PC-3 (cell line): Measurements from ENCODE around the gene NPB. TPM values are rescaled to one million over a fixed set of nuclear protein-coding genes. Genes with fewer than 3 reads are reported as not detected.
A peak's percentile ranks its signal among the peaks of the same experiment; 100 is the strongest.

Experiments
- ATAC-seq: fragments of 200-7000 bp; cut with Tn5 transposase; 2 replicates; pipeline ENCODE4 v1.9.1; 2020; ENCODE audit warnings: mild to moderate bottlenecking, moderate library complexity
- BruUV-seq: library from RNA; stranded (reverse); fragments of 400-500 nt; replicated peaks from 2 replicates; lab custom pipeline; 2021; lab: Mats Ljungman, UMichigan
- CTCF ChIA-PET: fragments of 300-600 bp; sonication (Branson Sonifier 250); formaldehyde crosslinking; loops from one replicate; lab custom pipeline; 2022; ENCODE audit warnings: antibody characterized with exemption; lab: Charles Lee
- POLR2A ChIA-PET: fragments of 300-600 bp; sonication (Branson Sonifier 250); formaldehyde crosslinking; loops from one replicate; lab custom pipeline; 2022; ENCODE audit warnings: antibody characterized with exemption; ENCODE audit not compliant: unreplicated experiment; lab: Charles Lee
- DNase-seq: peaks from one replicate; pipeline ENCODE4 v3.0.0-alpha.2; 2015
- H2AFZ ChIP-seq: fragments of 300-600 bp; sonication (generic); 2 replicates; pipeline ENCODE4 v1.6.0; 2016; ENCODE audit warnings: antibody characterized with exemption, low read length
- H3F3A ChIP-seq: fragments of 300-600 bp; sonication (generic); one replicate; pipeline ENCODE4 v1.6.0; 2017; ENCODE audit warnings: antibody characterized with exemption, low read length, control low read depth, mild to moderate bottlenecking; ENCODE audit not compliant: unreplicated experiment
- H3K27ac ChIP-seq: fragments of 300-600 bp; sonication (generic); 2 replicates; pipeline ENCODE4 v1.5.1; 2016; ENCODE audit warnings: mild to moderate bottlenecking, low read length
- H3K27me3 ChIP-seq: fragments of 300-600 bp; sonication (generic); 2 replicates; pipeline ENCODE4 v1.6.1; 2016; ENCODE audit warnings: low read length, mixed read lengths
- H3K36me3 ChIP-seq: fragments of 300-600 bp; sonication (generic); 2 replicates; pipeline ENCODE4 v1.6.1; 2016; ENCODE audit warnings: low read depth, mixed run types, low read length, mixed read lengths
- H3K4me1 ChIP-seq: fragments of 300-600 bp; sonication (generic); 2 replicates; pipeline ENCODE4 v1.5.1; 2016; ENCODE audit warnings: low read length; ENCODE audit not compliant: insufficient read depth
- H3K4me2 ChIP-seq: fragments of 300-600 bp; sonication (generic); 2 replicates; pipeline ENCODE4 v1.6.0; 2016; ENCODE audit warnings: low read length
- H3K4me3 ChIP-seq: fragments of 300-600 bp; sonication (generic); 2 replicates; pipeline ENCODE4 v1.5.1; 2016; ENCODE audit warnings: mild to moderate bottlenecking, low read length, mixed read lengths
- H3K79me2 ChIP-seq: fragments of 300-600 bp; sonication (generic); 2 replicates; pipeline ENCODE4 v1.6.1; 2017; ENCODE audit warnings: low read length, mixed read lengths
- H3K9ac ChIP-seq: fragments of 300-600 bp; sonication (generic); 2 replicates; pipeline ENCODE4 v1.6.0; 2016; ENCODE audit warnings: mild to moderate bottlenecking, low read length
- H3K9me2 ChIP-seq: fragments of 300-600 bp; sonication (generic); replicated peaks from 2 replicates; pipeline ENCODE4 v1.6.1; 2016; ENCODE audit warnings: mixed run types, low read length, mixed read lengths
- H3K9me3 ChIP-seq: fragments of 300-600 bp; sonication (generic); 2 replicates; pipeline ENCODE4 v1.6.1; 2016; ENCODE audit warnings: low read length, mixed read lengths
- H4K20me1 ChIP-seq: fragments of 300-600 bp; sonication (generic); 2 replicates; pipeline ENCODE4 v1.6.1; 2016; ENCODE audit warnings: low read length, mixed read lengths
- CTCF ChIP-seq: fragments of 300-600 bp; sonication (generic); conservative IDR thresholded peaks from 2 replicates; pipeline ENCODE4 v1.5.1; 2017; ENCODE audit warnings: antibody characterized with exemption, low read depth, mild to moderate bottlenecking, low read length
- EZH2 ChIP-seq: fragments of 300-600 bp; sonication (generic); IDR thresholded peaks from one replicate; pipeline ENCODE4 v1.6.1; 2017; ENCODE audit warnings: antibody characterized with exemption, mild to moderate bottlenecking, low read length; ENCODE audit not compliant: unreplicated experiment
- EZH2phosphoT487 ChIP-seq: fragments of 300-600 bp; sonication (generic); IDR thresholded peaks from 2 replicates; pipeline ENCODE4 v1.6.1; 2018; ENCODE audit warnings: mild to moderate bottlenecking, antibody characterized with exemption, low read length, borderline replicate concordance
- intact Hi-C: fragments of 100-400 bp; cut with micrococcal nuclease; formaldehyde crosslinking; loops from 2 replicates; pipeline ENCODE4 v1.9.0; 2023
- total RNA-seq: library from RNA; depleted of rRNA; stranded (reverse); fragments of >200 nt; gene quantifications from 2 replicates; pipeline ENCODE4 v1.2.3, GENCODE V29; 2014

The NPB gene
- total RNA-seq, 1 experiment from 2014 or later = 0.07 TPM

- Histone ChIP-seq H3K4me3 (peak overlapping the region; percentile 44; the same call in 1 of the 2 replicates), H3K9me3 (no peaks in the 10 kb centered on the region), H3F3A (peaks cover 16% of the 10 kb centered on the region), H3K27me3 (no peaks in the 10 kb centered on the region), H3K4me1 (peaks cover 44% of the 10 kb centered on the region), H4K20me1 (peaks cover 18% of the 10 kb centered on the region), H3K9ac (no peak overlapping the region), H3K79me2 (peaks cover 61% of the 10 kb centered on the region), H3K27ac (no peak overlapping the region), H3K9me2 (no peaks in the 10 kb centered on the region), H3K4me2 (peak overlapping the region; percentile 94), H3K36me3 (peaks cover 13% of the 10 kb centered on the region; the same call in 1 of the 2 replicates), H2AFZ (no peak overlapping the region)
- intact Hi-C loops = no loop called here
- DNase-seq = no peak
- no peak for ATAC-seq
- ChIA-PET POLR2A (interaction anchor here (0.6 kb wide), 1 partner anchor 352 kb away, joined by 3 read pairs; no protein-coding TSS in a partner anchor), CTCF (no interaction called here)
- no TSS peak for BruUV-seq
- TF ChIP-seq EZH2phosphoT487 (no peak), CTCF (no peak), EZH2 (no peak)
These were observed 38.8 kb upstream of the NPB start for GRCh38 chr17:81863123-81863675.

GRCh38 chr17:81863833-81864768 lies 37.9 kb upstream of the NPB start:
- Histone ChIP-seq H3K4me1 (peaks cover 44% of the 10 kb centered on the region), H3K9me3 (no peaks in the 10 kb centered on the region), H3K27ac (no peak overlapping the region), H3K9me2 (no peaks in the 10 kb centered on the region), H3K4me2 (peak overlapping the region; percentile 10; the same call in 1 of the 2 replicates), H4K20me1 (peaks cover 12% of the 10 kb centered on the region), H3K27me3 (no peaks in the 10 kb centered on the region), H3K36me3 (peaks cover 15% of the 10 kb centered on the region; the same call in 1 of the 2 replicates), H2AFZ (no peak overlapping the region), H3F3A (peaks cover 21% of the 10 kb centered on the region), H3K4me3 (no peak overlapping the region), H3K79me2 (peaks cover 52% of the 10 kb centered on the region), H3K9ac (no peak overlapping the region)
- ATAC-seq (no peak), DNase-seq (no peak)
- intact Hi-C loops = no loop called here
- CTCF ChIA-PET = no interaction called here
- 0 out of 2 replicates have a peak, but pooled peaks have one; percentile 27 for TF ChIP-seq CTCF
- TF ChIP-seq EZH2phosphoT487 = no peak
- POLR2A ChIA-PET = interaction anchor here (0.6 kb wide), 1 partner anchor 353 kb away, joined by 3 read pairs; no protein-coding TSS in a partner anchor
- no TSS peak for BruUV-seq
